HG02840 (cell line): Measurements from ENCODE around the gene PHOSPHO1.
"Not testable (repeated sequence)": the region's sequence is repeated elsewhere in the genome, so short reads cannot be mapped to it uniquely, and the experiment has no call there.

Source experiments
- ATAC-seq: cut with Tn5 transposase; IDR thresholded peaks from one replicate; pipeline ENCODE4 v1.9.1; 2021; ENCODE audit warnings: mild to moderate bottlenecking, moderate library complexity, moderate number of reproducible peaks; ENCODE audit not compliant: unreplicated experiment, low FRiP score

Gene PHOSPHO1

DNA sequence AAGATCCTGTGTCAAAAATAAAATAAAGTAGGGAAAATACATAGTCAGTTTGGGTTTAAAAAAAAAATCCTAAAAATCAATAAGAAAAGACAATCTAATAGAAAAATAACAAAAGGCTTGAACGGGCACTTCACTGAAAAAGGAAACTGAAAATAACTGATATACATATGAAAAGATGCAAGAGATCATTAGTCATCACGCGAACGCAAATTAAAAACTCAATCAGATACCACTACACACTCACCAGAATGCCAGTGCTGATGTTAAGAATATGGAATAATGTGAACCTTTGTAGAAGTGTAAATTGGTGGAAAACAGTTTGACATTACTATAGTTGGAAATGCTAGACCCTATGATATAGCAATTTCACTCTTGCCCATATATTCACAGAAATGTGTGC lies 34.8 kb downstream of the PHOSPHO1 start:
- ATAC-seq = no peak

GRCh38 chr17:49194297-49194607 lies 36.3 kb downstream of the PHOSPHO1 start:
- ATAC-seq = no peak

DNA sequence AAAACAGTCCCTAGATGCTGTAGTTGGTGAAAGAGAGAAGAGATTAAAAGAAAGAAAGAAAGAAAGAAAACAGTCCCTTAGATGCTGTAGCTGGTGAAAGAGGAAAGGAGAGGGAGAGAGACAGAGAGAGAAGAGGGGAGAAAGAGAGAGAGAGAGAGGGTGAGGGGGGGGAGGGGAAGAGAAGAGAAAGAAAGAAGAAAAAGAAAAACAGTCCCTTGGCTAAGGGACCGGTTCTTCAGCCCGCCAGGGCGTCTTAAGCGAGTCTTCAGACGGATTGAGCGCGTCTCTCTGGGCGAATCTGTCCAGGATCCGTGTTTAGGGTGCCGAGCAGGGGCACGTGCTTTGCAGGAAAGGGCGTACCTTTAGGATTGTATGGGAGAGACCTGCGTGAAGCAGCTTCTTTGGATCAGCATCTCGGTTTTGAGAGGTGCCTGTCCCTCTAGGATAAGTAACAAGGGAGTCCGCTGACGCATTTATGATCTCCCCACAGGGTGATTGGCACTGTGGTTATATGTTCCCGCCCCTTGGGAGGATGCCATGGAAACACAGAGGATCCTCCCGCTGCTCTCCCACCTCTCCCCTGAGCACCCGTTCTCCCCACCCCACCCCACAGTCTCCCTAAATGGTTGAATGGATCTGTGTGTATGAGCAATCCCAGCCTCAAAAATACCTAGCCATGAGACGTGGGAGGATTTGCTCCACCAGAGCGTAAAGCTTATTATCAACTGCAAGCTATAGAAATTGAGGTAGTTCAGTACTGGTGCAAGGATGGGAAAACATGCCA lies 36.9 kb downstream of the PHOSPHO1 start:
- no peak for ATAC-seq

DNA sequence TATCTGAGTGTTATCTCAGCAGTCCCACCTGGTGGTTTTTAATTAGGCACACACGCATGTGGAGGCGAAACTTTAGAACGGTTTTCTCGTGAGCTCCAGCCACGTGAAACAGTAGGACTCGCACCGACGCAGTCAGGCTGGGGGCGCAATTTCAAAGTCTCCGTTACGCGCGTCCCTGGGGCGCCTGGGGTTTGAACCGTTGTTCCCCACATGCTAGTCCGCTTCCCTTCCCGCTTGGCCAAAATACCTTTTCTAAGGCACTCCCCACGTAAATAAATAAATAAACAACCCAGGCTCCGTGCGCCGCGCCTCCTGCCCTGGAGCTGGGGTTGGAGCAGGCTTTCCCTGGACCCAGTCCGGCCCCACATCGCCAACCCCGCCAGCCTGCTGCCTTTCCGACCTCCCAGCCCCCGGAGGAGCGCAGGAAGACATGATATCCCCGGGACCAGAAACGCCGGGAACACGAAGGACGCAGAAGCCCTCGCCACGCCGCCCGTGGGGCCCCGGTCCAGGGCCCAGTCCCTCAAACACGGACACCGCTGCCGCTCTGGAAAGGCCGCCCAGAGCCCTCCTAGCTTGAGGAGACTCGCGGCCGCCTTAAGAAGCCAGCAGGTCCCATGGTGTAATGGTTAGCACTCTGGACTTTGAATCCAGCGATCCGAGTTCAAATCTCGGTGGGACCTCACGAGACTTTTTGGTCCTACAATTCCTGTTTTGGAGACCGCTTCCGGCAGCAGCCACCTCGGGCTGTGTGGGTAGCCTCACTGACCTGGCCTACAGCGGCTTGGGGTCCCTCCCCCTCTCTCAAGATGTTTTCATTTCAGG lies 38.5 kb downstream of the PHOSPHO1 start:
- ATAC-seq = peak; percentile 51

GRCh38 chr17:49191409-49191916 lies 39.1 kb downstream of the PHOSPHO1 start:
- ATAC-seq = no peak

GRCh38 chr17:49190932-49191331 lies 39.7 kb downstream of the PHOSPHO1 start:
- no peak for ATAC-seq

GRCh38 chr17:49187301-49187700 lies 43.3 kb downstream of the PHOSPHO1 start:
- no peak for ATAC-seq

GRCh38 chr17:49185381-49185780 lies 45.2 kb downstream of the PHOSPHO1 start:
- ATAC-seq = not testable (repeated sequence)

GRCh38 chr17:49184522-49184921 lies 46.1 kb downstream of the PHOSPHO1 start:
- ATAC-seq = not testable (repeated sequence)

DNA sequence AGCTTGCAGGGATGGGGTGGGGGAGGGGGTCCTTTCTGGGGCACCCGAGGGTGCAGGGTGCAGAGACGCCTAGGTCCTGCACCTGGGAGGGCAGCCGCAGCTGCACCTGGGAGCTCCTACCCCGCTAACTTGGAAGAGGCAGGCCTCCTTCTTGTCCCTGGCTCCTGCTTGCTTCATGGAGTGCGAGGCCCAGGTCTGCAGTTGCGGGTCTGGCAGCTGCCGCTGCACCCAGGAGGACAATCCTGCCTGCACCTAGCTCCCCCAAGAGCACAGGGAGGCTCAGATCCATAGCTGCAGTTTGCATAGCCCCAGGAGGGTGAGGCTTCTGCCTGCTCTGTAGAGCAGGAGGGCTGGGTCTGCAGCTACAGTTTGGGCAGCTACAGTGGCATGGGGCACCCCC lies 46.8 kb downstream of the PHOSPHO1 start:
- ATAC-seq = no peak

GRCh38 chr17:49183341-49183740 lies 47.2 kb downstream of the PHOSPHO1 start:
- ATAC-seq = no peak

GRCh38 chr17:49180998-49181635 lies 49.5 kb downstream of the PHOSPHO1 start:
- ATAC-seq = no peak

GRCh38 chr17:49180303-49180702 lies 50.3 kb downstream of the PHOSPHO1 start:
- no peak for ATAC-seq

DNA sequence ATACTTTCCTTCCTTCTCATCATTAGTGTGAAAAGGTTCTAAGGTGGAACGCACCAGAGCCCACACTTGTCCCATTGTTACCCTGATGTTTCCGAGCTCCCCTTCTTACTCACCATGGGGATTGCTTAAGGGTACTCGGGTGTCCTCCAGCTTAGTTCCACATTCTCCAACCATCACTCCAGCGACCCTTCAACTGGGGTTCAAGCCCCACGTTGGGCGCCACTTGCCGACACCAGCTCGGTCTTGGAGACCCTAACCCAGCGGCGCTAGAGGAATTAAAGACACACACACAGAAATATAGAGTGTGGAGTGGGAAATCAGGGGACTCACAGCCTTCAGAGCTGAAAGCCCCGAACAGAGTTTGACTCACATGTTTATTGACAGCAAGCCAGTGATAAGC lies 54.6 kb downstream of the PHOSPHO1 start:
- ATAC-seq = not testable (repeated sequence)
